Stimulated activated CD8-positive, alpha-beta memory T cell treated with anti-CD3 and anti-CD28 coated beads, Interleukin-15, amount 100 ng/mL, for 4 hours (primary cell): Measurements from ENCODE around the gene TOP2B.

ENCODE experiments used
- DNase-seq, 2 donors: peaks; one replicate each; pipeline ENCODE4 v3.0.0-alpha.2; 2020; ENCODE audit warnings: low read depth in 2 of 2

TOP2B gene

GRCh38 chr3:25557694-25558093, 107.0 kb downstream of the TOP2B start:
- no peak for DNase-seq

GRCh38 chr3:25556447-25556846, 108.3 kb downstream of the TOP2B start:
- DNase-seq = no peak

GRCh38 chr3:25555695-25556437, 108.8 kb downstream of the TOP2B start:
- no peak for DNase-seq

- no peak for DNase-seq
Observed at GRCh38 chr3:25554376-25554775, 110.3 kb downstream of the TOP2B start.

- DNase-seq = no peak
Observed at GRCh38 chr3:25552251-25552650, 112.5 kb downstream of the TOP2B start.

- no peak for DNase-seq
Observed at GRCh38 chr3:25548836-25549235, 115.9 kb downstream of the TOP2B start.

- DNase-seq = no peak
Observed at GRCh38 chr3:25547943-25548674, 116.6 kb downstream of the TOP2B start.
